Measurements from ENCODE around the gene PTK6.

PTK6 gene

GRCh38 chr20:63500902-63501817, 36.0 kb downstream of the PTK6 start (continued):
- TF ChIP-seq CSRNP3 (CRISPR knock-in tag; IDR thresholded peaks at IDR 0.05) (no peak), ZC3H10 (CRISPR knock-in tag; IDR thresholded peaks at IDR 0.05) (no peak), OSR1 (CRISPR knock-in tag; IDR thresholded peaks at IDR 0.05) (no peak), ARNTL (CRISPR knock-in tag; IDR thresholded peaks at IDR 0.05; ENCODE audit: borderline replicate concordance, low read depth) (no peak), CSDC2 (CRISPR knock-in tag; IDR thresholded peaks at IDR 0.05) (no peak), SNAI2 (CRISPR knock-in tag; IDR thresholded peaks at IDR 0.05) (no peak), ISL1 (CRISPR knock-in tag; IDR thresholded peaks at IDR 0.05) (no peak)

- ATAC-seq: no peak
- TF ChIP-seq, protein P1, sequence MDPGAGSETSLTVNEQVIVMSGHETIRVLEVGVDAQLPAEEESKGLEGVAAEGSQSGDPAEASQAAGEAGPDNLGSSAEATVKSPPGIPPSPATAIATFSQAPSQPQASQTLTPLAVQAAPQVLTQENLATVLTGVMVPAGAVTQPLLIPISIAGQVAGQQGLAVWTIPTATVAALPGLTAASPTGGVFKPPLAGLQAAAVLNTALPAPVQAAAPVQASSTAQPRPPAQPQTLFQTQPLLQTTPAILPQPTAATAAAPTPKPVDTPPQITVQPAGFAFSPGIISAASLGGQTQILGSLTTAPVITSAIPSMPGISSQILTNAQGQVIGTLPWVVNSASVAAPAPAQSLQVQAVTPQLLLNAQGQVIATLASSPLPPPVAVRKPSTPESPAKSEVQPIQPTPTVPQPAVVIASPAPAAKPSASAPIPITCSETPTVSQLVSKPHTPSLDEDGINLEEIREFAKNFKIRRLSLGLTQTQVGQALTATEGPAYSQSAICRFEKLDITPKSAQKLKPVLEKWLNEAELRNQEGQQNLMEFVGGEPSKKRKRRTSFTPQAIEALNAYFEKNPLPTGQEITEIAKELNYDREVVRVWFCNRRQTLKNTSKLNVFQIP (CRISPR knock-in tag; IDR thresholded peaks at IDR 0.05; ENCODE audit: borderline replicate concordance, low read depth): no peak
- TF ChIP-seq BACH2 (CRISPR knock-in tag; IDR thresholded peaks at IDR 0.05; ENCODE audit: borderline replicate concordance): no peak
- TF ChIP-seq TSHZ2 (CRISPR knock-in tag; IDR thresholded peaks at IDR 0.05): no peak
- no peak for TF ChIP-seq ZFP3 (CRISPR knock-in tag; IDR thresholded peaks at IDR 0.05)
- TF ChIP-seq CSRNP3 (CRISPR knock-in tag; IDR thresholded peaks at IDR 0.05): no peak
- no peak for TF ChIP-seq ZNF8 (CRISPR knock-in tag; IDR thresholded peaks at IDR 0.05)
- no peak for TF ChIP-seq GLIS3 (CRISPR knock-in tag; IDR thresholded peaks at IDR 0.05)
- TF ChIP-seq ZNF565 (CRISPR knock-in tag; conservative IDR thresholded peaks at IDR 0.05; ENCODE audit: low read depth): no peak
- TF ChIP-seq OSR1 (CRISPR knock-in tag; IDR thresholded peaks at IDR 0.05): no peak
- TF ChIP-seq PATZ1 (CRISPR knock-in tag; IDR thresholded peaks at IDR 0.05; ENCODE audit: borderline replicate concordance): no peak
- TF ChIP-seq ESRRG (CRISPR knock-in tag; IDR thresholded peaks at IDR 0.05): no peak
Measured at GRCh38 chr20:63500151-63500901, 36.9 kb downstream of the PTK6 start.

DNA sequence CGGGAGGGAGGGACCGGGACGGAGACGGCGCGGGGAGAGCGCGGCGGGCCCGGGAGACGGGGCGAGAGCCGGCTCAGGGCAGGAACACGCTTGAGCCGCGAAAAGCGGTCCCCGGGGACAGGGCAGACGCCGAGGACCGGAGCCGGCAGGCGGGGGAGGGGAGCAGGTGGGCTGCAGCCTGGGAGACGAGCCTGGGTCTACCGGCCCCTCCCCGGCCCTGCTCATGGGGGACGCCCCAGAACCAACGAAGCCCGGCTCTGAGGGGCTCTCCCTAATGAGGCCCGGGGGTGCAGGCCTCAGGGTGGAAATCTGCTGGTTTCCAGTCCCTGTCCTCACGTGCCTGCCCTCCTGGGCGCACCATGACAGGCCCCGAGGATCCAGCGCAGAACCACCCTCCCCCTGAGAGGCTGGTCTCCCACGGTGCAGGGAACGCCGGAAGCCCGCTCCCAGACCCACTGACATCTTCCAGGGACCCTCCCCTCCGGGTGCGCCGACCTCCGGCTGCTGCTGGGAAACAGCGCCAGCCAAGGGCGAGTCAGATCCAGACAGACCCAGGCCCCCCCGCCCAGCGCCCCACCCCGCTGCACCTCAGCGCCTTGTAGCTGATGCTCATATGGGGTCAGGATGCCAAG, 37.7 kb downstream of the PTK6 start:
- ATAC-seq: no peak
- no peak for TF ChIP-seq CSRNP3 (CRISPR knock-in tag; IDR thresholded peaks at IDR 0.05)
- no peak for TF ChIP-seq TOX (CRISPR knock-in tag; IDR thresholded peaks at IDR 0.05; ENCODE audit: borderline replicate concordance)
- no peak for TF ChIP-seq ZNF8 (CRISPR knock-in tag; IDR thresholded peaks at IDR 0.05)
- no peak for TF ChIP-seq RARB (CRISPR knock-in tag; IDR thresholded peaks at IDR 0.05)
- no peak for TF ChIP-seq SNAI2 (CRISPR knock-in tag; IDR thresholded peaks at IDR 0.05)
- TF ChIP-seq ARNTL (CRISPR knock-in tag; IDR thresholded peaks at IDR 0.05; ENCODE audit: borderline replicate concordance, low read depth): no peak
- no peak for TF ChIP-seq ZNF565 (CRISPR knock-in tag; conservative IDR thresholded peaks at IDR 0.05; ENCODE audit: low read depth)
- no peak for TF ChIP-seq ZFP30 (CRISPR knock-in tag; IDR thresholded peaks at IDR 0.05)
- no peak for TF ChIP-seq GLIS3 (CRISPR knock-in tag; IDR thresholded peaks at IDR 0.05)
- TF ChIP-seq CSDC2 (CRISPR knock-in tag; IDR thresholded peaks at IDR 0.05): no peak
- TF ChIP-seq, protein P2, sequence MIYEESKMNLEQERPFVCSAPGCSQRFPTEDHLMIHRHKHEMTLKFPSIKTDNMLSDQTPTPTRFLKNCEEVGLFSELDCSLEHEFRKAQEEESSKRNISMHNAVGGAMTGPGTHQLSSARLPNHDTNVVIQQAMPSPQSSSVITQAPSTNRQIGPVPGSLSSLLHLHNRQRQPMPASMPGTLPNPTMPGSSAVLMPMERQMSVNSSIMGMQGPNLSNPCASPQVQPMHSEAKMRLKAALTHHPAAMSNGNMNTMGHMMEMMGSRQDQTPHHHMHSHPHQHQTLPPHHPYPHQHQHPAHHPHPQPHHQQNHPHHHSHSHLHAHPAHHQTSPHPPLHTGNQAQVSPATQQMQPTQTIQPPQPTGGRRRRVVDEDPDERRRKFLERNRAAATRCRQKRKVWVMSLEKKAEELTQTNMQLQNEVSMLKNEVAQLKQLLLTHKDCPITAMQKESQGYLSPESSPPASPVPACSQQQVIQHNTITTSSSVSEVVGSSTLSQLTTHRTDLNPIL (CRISPR knock-in tag; IDR thresholded peaks at IDR 0.05; ENCODE audit: low read depth): no peak
- TF ChIP-seq ZC3H10 (CRISPR knock-in tag; IDR thresholded peaks at IDR 0.05): no peak
